GM08714 (cell line): Measurements from ENCODE around the gene ACVR1.
"Not testable (repeated sequence)": the region's sequence is repeated elsewhere in the genome, so short reads cannot be mapped to it uniquely, and the experiment has no call there.

ENCODE experiments used
- H3K4me3 ChIP-seq: fragments of 200-500 bp; sonication (Bioruptor generic); 2 replicates; pipeline ENCODE4 v1.5.1; 2014; ENCODE audit warnings: mild to moderate bottlenecking, low read length, inconsistent platforms
- ZNF274 ChIP-seq: IDR thresholded peaks from 2 replicates; pipeline ENCODE4 v1.6.1; 2012; ENCODE audit warnings: mild to moderate bottlenecking, low read depth, low read length

Gene ACVR1

GRCh38 chr2:157831573-157832315 is 44.4 kb downstream of the ACVR1 start:
- TF ChIP-seq ZNF274 = no peak
- H3K4me3 ChIP-seq = no peak overlapping the region

GRCh38 chr2:157830696-157831570 is 45.2 kb downstream of the ACVR1 start:
- H3K4me3 ChIP-seq = no peak overlapping the region
- no peak for TF ChIP-seq ZNF274

GRCh38 chr2:157830266-157830665 is 45.9 kb downstream of the ACVR1 start:
- TF ChIP-seq ZNF274 = no peak
- H3K4me3 ChIP-seq = no peak overlapping the region

- no peak for TF ChIP-seq ZNF274
Measured at GRCh38 chr2:157827377-157827776, 48.8 kb downstream of the ACVR1 start.

GRCh38 chr2:157826644-157827043 is 49.5 kb downstream of the ACVR1 start:
- H3K4me3 ChIP-seq = not testable (repeated sequence)

More at GRCh38 chr2:157827377-157827776, 48.8 kb downstream of the ACVR1 start:
- H3K4me3 ChIP-seq = no peak overlapping the region

- TF ChIP-seq ZNF274 = no peak
- no peak overlapping the region for H3K4me3 ChIP-seq
Measured at GRCh38 chr2:157825885-157826284, 50.2 kb downstream of the ACVR1 start.

GRCh38 chr2:157822993-157823392 is 53.1 kb downstream of the ACVR1 start:
- no peak for TF ChIP-seq ZNF274
- no peak overlapping the region for H3K4me3 ChIP-seq

- no peak overlapping the region for H3K4me3 ChIP-seq
- no peak for TF ChIP-seq ZNF274
Measured at GRCh38 chr2:157822533-157822932, 53.6 kb downstream of the ACVR1 start.

GRCh38 chr2:157821519-157822131 is 54.5 kb downstream of the ACVR1 start:
- TF ChIP-seq ZNF274 = no peak
- H3K4me3 ChIP-seq = no peak overlapping the region

- no peak for TF ChIP-seq ZNF274
Measured at GRCh38 chr2:157820193-157820592, 55.9 kb downstream of the ACVR1 start.

GRCh38 chr2:157819761-157820160 is 56.4 kb downstream of the ACVR1 start:
- H3K4me3 ChIP-seq = no peak overlapping the region
- no peak for TF ChIP-seq ZNF274

More at GRCh38 chr2:157820193-157820592, 55.9 kb downstream of the ACVR1 start:
- H3K4me3 ChIP-seq = no peak overlapping the region

- TF ChIP-seq ZNF274 = no peak
- no peak overlapping the region for H3K4me3 ChIP-seq
Measured at GRCh38 chr2:157818227-157818626, 57.9 kb downstream of the ACVR1 start.

- no peak overlapping the region for H3K4me3 ChIP-seq
- TF ChIP-seq ZNF274 = no peak
Measured at GRCh38 chr2:157815421-157815820, 60.7 kb downstream of the ACVR1 start.

- TF ChIP-seq ZNF274 = no peak
- H3K4me3 ChIP-seq = no peak overlapping the region
Measured at GRCh38 chr2:157813467-157813866, 62.7 kb downstream of the ACVR1 start.
